HG02759 (cell line): ENCODE measurements around the gene ATM.
"Not testable (repeated sequence)": the region's sequence is repeated elsewhere in the genome, so short reads cannot be mapped to it uniquely, and the experiment has no call there.

Experiments used
- ATAC-seq: cut with Tn5 transposase; IDR thresholded peaks from one replicate; pipeline ENCODE4 v1.9.1; 2021; ENCODE audit warnings: mild to moderate bottlenecking, moderate library complexity; ENCODE audit not compliant: unreplicated experiment

ATM gene

GRCh38 chr11:108346451-108346850, 123.6 kb downstream of the ATM start:
- ATAC-seq: no peak

GRCh38 chr11:108351468-108351867, 128.6 kb downstream of the ATM start:
- ATAC-seq: no peak

GRCh38 chr11:108364159-108364558, 141.3 kb downstream of the ATM start:
- ATAC-seq: no peak

GRCh38 chr11:108368134-108368533, 145.3 kb downstream of the ATM start:
- no peak for ATAC-seq

- no peak for ATAC-seq
Measured at GRCh38 chr11:108369064-108369463, 146.2 kb downstream of the ATM start.

- no peak for ATAC-seq
Measured at GRCh38 chr11:108370315-108370714, 147.4 kb downstream of the ATM start.

- no peak for ATAC-seq
Measured at GRCh38 chr11:108370990-108371389, 148.1 kb downstream of the ATM start.

- ATAC-seq: not testable (repeated sequence)
Measured at GRCh38 chr11:108373505-108373904, 150.6 kb downstream of the ATM start.

- no peak for ATAC-seq
Measured at GRCh38 chr11:108388576-108388975, 165.7 kb downstream of the ATM start.

GRCh38 chr11:108392353-108392752, 169.5 kb downstream of the ATM start:
- no peak for ATAC-seq

- ATAC-seq: no peak
Measured at GRCh38 chr11:108393046-108393445, 170.2 kb downstream of the ATM start.

GRCh38 chr11:108394744-108395284, 171.9 kb downstream of the ATM start:
- no peak for ATAC-seq

- not testable (repeated sequence) for ATAC-seq
Measured at GRCh38 chr11:108396672-108397071, 173.8 kb downstream of the ATM start.

GRCh38 chr11:108398439-108398838, 175.6 kb downstream of the ATM start:
- ATAC-seq: no peak

GRCh38 chr11:108402241-108402640, 179.4 kb downstream of the ATM start:
- ATAC-seq: no peak

GRCh38 chr11:108403052-108403451, 180.2 kb downstream of the ATM start:
- no peak for ATAC-seq

- no peak for ATAC-seq
Measured at GRCh38 chr11:108405706-108406105, 182.8 kb downstream of the ATM start.

GRCh38 chr11:108414958-108415357, 192.1 kb downstream of the ATM start:
- no peak for ATAC-seq

GRCh38 chr11:108417551-108417950, 194.7 kb downstream of the ATM start:
- peak; percentile 42 for ATAC-seq
